Measurements from ENCODE around the gene LMTK3.
"Not testable (repeated sequence)": the region's sequence is repeated elsewhere in the genome, so short reads cannot be mapped to it uniquely, and the experiment has no call there.

The LMTK3 gene

GRCh38 chr19:48491793-48492123 is 19.9 kb downstream of the LMTK3 start (continued):
- TF ChIP-seq TSHZ2 (CRISPR knock-in tag; IDR thresholded peaks at IDR 0.05) = no peak
- TF ChIP-seq CREB5 (CRISPR knock-in tag; IDR thresholded peaks at IDR 0.05; ENCODE audit: low read depth) = no peak
- TF ChIP-seq PPARA (CRISPR knock-in tag; IDR thresholded peaks at IDR 0.05; ENCODE audit: borderline replicate concordance) = no peak
- TF ChIP-seq ESRRG (CRISPR knock-in tag; IDR thresholded peaks at IDR 0.05) = no peak
- no peak for TF ChIP-seq ZNF70 (CRISPR knock-in tag; IDR thresholded peaks at IDR 0.05)

- ATAC-seq = no peak
- TF ChIP-seq TOX (CRISPR knock-in tag; IDR thresholded peaks at IDR 0.05; ENCODE audit: borderline replicate concordance) = no peak
- no peak for TF ChIP-seq TCF4 (CRISPR knock-in tag; IDR thresholded peaks at IDR 0.05; ENCODE audit: borderline replicate concordance)
- no peak for TF ChIP-seq CSRNP3 (CRISPR knock-in tag; IDR thresholded peaks at IDR 0.05)
- TF ChIP-seq CSDC2 (CRISPR knock-in tag; IDR thresholded peaks at IDR 0.05) = no peak
- no peak for TF ChIP-seq ARNTL (CRISPR knock-in tag; IDR thresholded peaks at IDR 0.05; ENCODE audit: borderline replicate concordance, low read depth)
- TF ChIP-seq BACH2 (CRISPR knock-in tag; IDR thresholded peaks at IDR 0.05; ENCODE audit: borderline replicate concordance) = no peak
- no peak for TF ChIP-seq PATZ1 (CRISPR knock-in tag; IDR thresholded peaks at IDR 0.05; ENCODE audit: borderline replicate concordance)
- TF ChIP-seq OSR1 (CRISPR knock-in tag; IDR thresholded peaks at IDR 0.05) = no peak
- no peak for TF ChIP-seq ZC3H10 (CRISPR knock-in tag; IDR thresholded peaks at IDR 0.05)
- TF ChIP-seq TSHZ2 (CRISPR knock-in tag; IDR thresholded peaks at IDR 0.05) = no peak
- TF ChIP-seq ZFP30 (CRISPR knock-in tag; IDR thresholded peaks at IDR 0.05) = no peak
- TF ChIP-seq ZFP3 (CRISPR knock-in tag; IDR thresholded peaks at IDR 0.05) = no peak
Measured at GRCh38 chr19:48490981-48491792, 20.4 kb downstream of the LMTK3 start.

GRCh38 chr19:48489608-48490216 is 21.9 kb downstream of the LMTK3 start:
- TF ChIP-seq ZNF70 (CRISPR knock-in tag; IDR thresholded peaks at IDR 0.05) (no peak), OSR1 (CRISPR knock-in tag; IDR thresholded peaks at IDR 0.05) (no peak), CSDC2 (CRISPR knock-in tag; IDR thresholded peaks at IDR 0.05) (no peak), TOX (CRISPR knock-in tag; IDR thresholded peaks at IDR 0.05; ENCODE audit: borderline replicate concordance) (no peak), ZC3H10 (CRISPR knock-in tag; IDR thresholded peaks at IDR 0.05) (no peak), ZFP3 (CRISPR knock-in tag; IDR thresholded peaks at IDR 0.05) (no peak), ZFP30 (CRISPR knock-in tag; IDR thresholded peaks at IDR 0.05) (no peak)
- peak; percentile 32 for ATAC-seq

- ATAC-seq = not testable (repeated sequence)
Measured at GRCh38 chr19:48488478-48488877, 23.2 kb downstream of the LMTK3 start.

Data from SK-N-SH treated with all-trans-retinoic acid at 6 μM for 48 hours (cell line).